Mesenchymal stem cell (in vitro differentiated cells and primary cell): ENCODE data around the gene DNAJB4.
A peak's percentile ranks its signal among the peaks of the same experiment; 100 is the strongest.
"Not testable (repeated sequence)": the region's sequence is repeated elsewhere in the genome, so short reads cannot be mapped to it uniquely, and the experiment has no call there.

Experiments used
- DNase-seq: peaks from one replicate; pipeline ENCODE4 v3.0.0-alpha.2; 2013
- H2AFZ ChIP-seq: one replicate; pipeline ENCODE4 v1.6.1; 2013; ENCODE audit warnings: low read depth, mild to moderate bottlenecking, control low read depth, inconsistent platforms, low read length, moderate library complexity
- H2AK5ac ChIP-seq: 2 replicates; pipeline ENCODE4 v1.6.1; 2013; ENCODE audit warnings: low read length, moderate library complexity, mild to moderate bottlenecking, inconsistent platforms; ENCODE audit not compliant: severe bottlenecking
- H2BK120ac ChIP-seq: one replicate; pipeline ENCODE4 v1.6.1; 2013; ENCODE audit warnings: low read depth, mild to moderate bottlenecking, inconsistent platforms, low read length, moderate library complexity
- H2BK12ac ChIP-seq, 2 experiments: one replicate each; pipeline ENCODE4 v1.6.1; 2013; ENCODE audit warnings: inconsistent platforms in 2 of 2, low read length in 2 of 2, mild to moderate bottlenecking in 2 of 2, moderate library complexity in 2 of 2, control low read depth in 1 of 2
- H2BK15ac ChIP-seq: one replicate; pipeline ENCODE4 v1.6.1; 2013; ENCODE audit warnings: mild to moderate bottlenecking, low read depth, inconsistent platforms; ENCODE audit not compliant: poor library complexity, severe bottlenecking
- H2BK5ac ChIP-seq: 2 replicates; pipeline ENCODE4 v1.6.1; 2013; ENCODE audit warnings: low read depth, mild to moderate bottlenecking, low read length, control low read depth, inconsistent platforms; ENCODE audit not compliant: poor library complexity, severe bottlenecking
- H3K14ac ChIP-seq, 2 experiments: one replicate each; pipeline ENCODE4 v1.6.1; 2013; ENCODE audit warnings: inconsistent platforms in 2 of 2, low read length in 2 of 2, control low read depth in 1 of 2, mild to moderate bottlenecking in 1 of 2, moderate library complexity in 1 of 2
- H3K18ac ChIP-seq, 2 experiments: one replicate each; pipeline ENCODE4 v1.6.1; 2013; ENCODE audit warnings: inconsistent platforms in 2 of 2, low read length in 2 of 2, control low read depth in 1 of 2, low read depth in 1 of 2, mild to moderate bottlenecking in 1 of 2
- H3K23ac ChIP-seq, 2 experiments: one replicate each; pipeline ENCODE4 v1.6.1; 2013; ENCODE audit warnings: inconsistent platforms in 2 of 2, low read length in 2 of 2, mild to moderate bottlenecking in 2 of 2, moderate library complexity in 2 of 2, control low read depth in 1 of 2
- H3K27ac ChIP-seq: 2 replicates; pipeline ENCODE4 v1.5.1; 2013; ENCODE audit warnings: mild to moderate bottlenecking, moderate library complexity, low read length, control low read depth, inconsistent platforms; ENCODE audit not compliant: poor library complexity, severe bottlenecking
- H3K27me3 ChIP-seq, 2 experiments: 2 replicates each; pipeline versions ENCODE4 v1.6.1 to v1.7.0; 2013; ENCODE audit warnings: low read length in 2 of 2, mild to moderate bottlenecking in 2 of 2, moderate library complexity in 2 of 2, control low read depth in 1 of 2, inconsistent platforms in 1 of 2; ENCODE audit not compliant: control insufficient read depth in 1 of 2, insufficient read depth in 1 of 2
- H3K36me3 ChIP-seq, 2 experiments: 2 replicates each; pipeline versions ENCODE4 v1.6.1 to v1.7.0; 2013; ENCODE audit warnings: low read length in 2 of 2, control low read depth in 1 of 2, inconsistent platforms in 1 of 2, low read depth in 1 of 2, mild to moderate bottlenecking in 1 of 2; ENCODE audit not compliant: insufficient read depth in 2 of 2, control insufficient read depth in 1 of 2
- H3K4ac ChIP-seq, 2 experiments: one replicate each; pipeline ENCODE4 v1.6.1; 2013; ENCODE audit warnings: inconsistent platforms in 2 of 2, low read length in 2 of 2, mild to moderate bottlenecking in 2 of 2, moderate library complexity in 2 of 2, control low read depth in 1 of 2, low read depth in 1 of 2
- H3K4me1 ChIP-seq: 2 replicates; pipeline ENCODE4 v1.6.1; 2013; ENCODE audit warnings: low read depth, low read length, control low read depth; ENCODE audit not compliant: control insufficient read depth, insufficient read depth
- H3K4me2 ChIP-seq: 2 replicates; pipeline ENCODE4 v1.6.1; 2013; ENCODE audit warnings: low read length, mild to moderate bottlenecking, inconsistent platforms; ENCODE audit not compliant: poor library complexity, severe bottlenecking
- H3K4me3 ChIP-seq, 2 experiments: 2 replicates each; pipeline versions ENCODE4 v1.5.1 to v1.7.0; 2013; ENCODE audit warnings: low read length in 2 of 2, mild to moderate bottlenecking in 2 of 2, control low read depth in 1 of 2, low read depth in 1 of 2; ENCODE audit not compliant: insufficient read depth in 1 of 2
- H3K79me1 ChIP-seq: replicated peaks from 2 replicates; pipeline ENCODE4 v1.6.1; 2013; ENCODE audit warnings: mild to moderate bottlenecking, control low read depth, low read length, inconsistent platforms; ENCODE audit not compliant: poor library complexity, severe bottlenecking
- H3K9ac ChIP-seq: 2 replicates; pipeline ENCODE4 v1.7.0; 2013; ENCODE audit warnings: mild to moderate bottlenecking, low read length, moderate library complexity
- H3K9me3 ChIP-seq: 2 replicates; pipeline ENCODE4 v1.7.0; 2013; ENCODE audit warnings: mild to moderate bottlenecking, low read length; ENCODE audit not compliant: control insufficient read depth
- H4K8ac ChIP-seq: one replicate; pipeline ENCODE4 v1.6.1; 2013; ENCODE audit warnings: inconsistent platforms, mild to moderate bottlenecking, low read length, moderate library complexity
- H4K91ac ChIP-seq: one replicate; pipeline ENCODE4 v1.6.1; 2013; ENCODE audit warnings: mild to moderate bottlenecking, low read length, inconsistent platforms
- WGBS: methylation state at CpG from one replicate; pipeline ENCODE4 v1.1.7; 2013; ENCODE audit warnings: mixed read lengths; 5-methylcytosine and 5-hydroxymethylcytosine counted together

The DNAJB4 gene

DNA sequence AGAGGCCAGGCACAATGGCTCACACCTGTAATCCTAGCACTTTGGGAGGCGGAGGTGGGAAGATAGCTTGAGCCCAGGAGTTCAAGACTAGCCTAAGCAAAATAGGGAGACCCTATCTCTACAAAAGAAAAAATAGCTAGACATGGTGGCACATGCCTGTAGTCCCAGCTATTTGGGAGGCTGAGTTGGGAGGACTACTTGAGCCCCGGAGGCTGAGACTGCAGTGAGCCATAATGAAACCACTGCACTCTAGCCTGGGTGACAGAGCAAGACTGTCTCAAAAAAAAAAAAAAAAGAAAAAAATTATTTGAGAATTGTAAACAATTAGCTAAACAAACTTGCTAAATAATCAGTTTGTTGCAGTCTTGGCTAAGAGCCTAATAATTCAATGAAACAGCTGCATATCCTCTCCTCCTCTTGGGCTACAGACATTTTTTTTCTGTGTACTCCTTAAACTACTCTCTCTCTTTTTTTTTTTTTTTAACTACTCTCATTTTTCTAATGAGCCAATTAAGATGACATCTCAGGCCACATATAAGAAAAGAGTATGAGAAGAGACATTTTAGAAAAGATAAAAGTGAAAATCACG lies 10.5 kb upstream of the DNAJB4 start:
- Histone ChIP-seq H3K4me2 (no peak overlapping the region), H4K8ac (no peak overlapping the region), H2BK12ac (no peak overlapping the region), H3K9me3 (no peaks in the 10 kb centered on the region), H3K27me3 (no peaks in the 10 kb centered on the region), H3K27ac (no peak overlapping the region), H2BK5ac (no peak overlapping the region), H3K4me1 (peaks cover 3% of the 10 kb centered on the region), H2AFZ (no peak overlapping the region), H3K23ac (no peak overlapping the region), H3K36me3 (peaks cover 5 to 56% of the 10 kb centered on the region in 2 experiments), H3K79me1 (peaks cover 33% of the 10 kb centered on the region), H3K14ac (no peak overlapping the region), H4K91ac (no peak overlapping the region), H2BK120ac (no peak overlapping the region), H3K4me3 (no peak overlapping the region), H2AK5ac (no peak overlapping the region), H3K18ac (no peak overlapping the region), H2BK15ac (no peak overlapping the region), H3K9ac (no peak overlapping the region), H3K4ac (no peak overlapping the region)
- 100% methylated on average over 2 of the region's 3 CpGs for WGBS
- DNase-seq: no peak

DNA sequence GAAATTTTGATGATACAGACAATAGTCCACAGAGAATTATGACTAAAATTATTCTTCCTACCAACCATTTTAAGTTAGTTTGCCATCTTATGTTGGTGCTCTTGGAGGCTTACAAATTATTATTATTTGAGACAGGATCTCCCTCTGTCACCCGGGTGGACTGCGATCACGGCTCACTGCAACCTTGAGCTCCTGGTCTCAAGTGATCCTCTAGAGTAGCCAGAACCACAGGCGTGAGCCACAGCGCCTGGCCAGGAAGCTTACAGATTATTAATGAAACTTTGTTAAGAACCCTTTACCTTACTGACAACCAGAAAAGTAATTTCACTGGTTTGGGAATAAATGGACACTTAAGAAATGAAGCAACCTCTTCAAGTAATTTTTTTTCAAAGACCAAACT lies 8.0 kb upstream of the DNAJB4 start:
- H3K4me2 ChIP-seq: no peak overlapping the region
- no peak overlapping the region for H2BK12ac ChIP-seq
- no peak overlapping the region for H3K4ac ChIP-seq
- H2AFZ ChIP-seq: no peak overlapping the region
- H3K27ac ChIP-seq: no peak overlapping the region
- H2AK5ac ChIP-seq: no peak overlapping the region
- no peak overlapping the region for H3K9ac ChIP-seq
- no peak overlapping the region for H2BK15ac ChIP-seq
- no peak overlapping the region for H4K8ac ChIP-seq
- H3K27me3 ChIP-seq: no peaks in the 10 kb centered on the region
- no peak for DNase-seq
- H3K79me1 ChIP-seq: peaks cover 30% of the 10 kb centered on the region
- peaks cover 1% of the 10 kb centered on the region for H3K4me1 ChIP-seq
- H3K9me3 ChIP-seq: no peaks in the 10 kb centered on the region
- no peak overlapping the region for H4K91ac ChIP-seq
- WGBS: 92% methylated on average over 3 of the region's 5 CpGs
- H3K36me3 ChIP-seq: peaks cover 5 to 44% of the 10 kb centered on the region in 2 experiments
- H2BK5ac ChIP-seq: no peak overlapping the region
- H3K18ac ChIP-seq: no peak overlapping the region
- H2BK120ac ChIP-seq: no peak overlapping the region
- H3K14ac ChIP-seq: no peak overlapping the region
- no peak overlapping the region for H3K23ac ChIP-seq
- no peak overlapping the region for H3K4me3 ChIP-seq

DNA sequence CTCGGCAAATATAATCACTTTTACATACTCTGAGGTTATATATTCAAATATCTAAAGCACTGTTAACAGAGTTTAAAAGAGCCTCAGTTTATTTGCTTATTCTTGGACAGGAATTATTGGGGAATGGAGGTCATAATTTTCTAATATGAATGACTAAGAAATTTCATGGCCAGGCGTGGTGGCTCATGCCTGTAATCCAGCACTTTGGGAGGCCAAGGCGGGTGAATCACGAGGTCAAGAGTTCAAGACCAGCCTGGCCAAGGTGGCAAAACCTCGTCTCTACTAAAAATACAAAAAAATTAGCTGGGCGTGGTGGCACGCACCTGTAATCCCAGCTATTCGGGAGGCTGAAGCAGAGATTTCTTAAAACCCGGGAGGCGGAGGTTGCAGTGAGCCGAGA lies 4.2 kb upstream of the DNAJB4 start:
- not testable (repeated sequence) for H3K9me3 ChIP-seq, H3K27me3 ChIP-seq, H3K9ac ChIP-seq, H3K4ac ChIP-seq, H2AK5ac ChIP-seq, H3K4me3 ChIP-seq, H2AFZ ChIP-seq, H4K8ac ChIP-seq, H4K91ac ChIP-seq, H2BK120ac ChIP-seq, H3K27ac ChIP-seq, H3K4me1 ChIP-seq, H2BK12ac ChIP-seq, H2BK5ac ChIP-seq, H3K4me2 ChIP-seq, H3K23ac ChIP-seq, DNase-seq, H3K18ac ChIP-seq, H3K14ac ChIP-seq, H2BK15ac ChIP-seq
- WGBS: 94% methylated on average over 10 of the region's 11 CpGs
- Histone ChIP-seq H3K36me3 (peaks cover 5 to 14% of the 10 kb centered on the region in 2 experiments), H3K79me1 (peaks cover 19% of the 10 kb centered on the region)

DNA sequence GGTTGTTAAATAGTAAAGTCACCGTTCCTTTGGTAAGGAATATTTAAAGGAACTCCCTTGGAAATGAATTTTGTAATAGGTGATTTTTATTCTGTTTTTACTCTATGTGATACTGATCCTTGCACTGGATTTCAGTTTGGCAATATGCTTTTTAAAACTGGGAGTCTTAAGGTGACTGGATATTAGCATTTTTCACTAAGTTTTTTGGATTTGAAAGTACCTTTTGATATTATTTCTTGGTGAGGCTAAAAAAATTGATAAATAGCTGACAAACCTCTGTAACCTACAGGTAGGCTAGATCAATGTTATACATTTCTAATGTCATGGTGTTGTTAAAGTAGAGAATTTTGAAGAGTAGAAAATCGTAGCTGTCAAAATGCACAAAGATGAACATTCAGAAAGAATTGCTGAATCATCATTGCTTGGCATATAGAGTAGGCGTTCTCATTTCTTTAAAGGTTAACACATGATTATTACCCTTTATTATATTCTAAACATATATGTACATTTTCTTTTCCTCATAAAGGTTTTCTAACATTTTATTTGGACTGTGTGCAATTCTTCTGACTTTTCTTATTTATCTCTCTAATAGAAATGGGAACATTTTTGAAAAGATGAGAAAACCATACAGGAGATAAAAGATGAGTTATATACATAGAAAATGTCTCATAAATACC lies 1.5 kb upstream of the DNAJB4 start:
- Histone ChIP-seq H4K8ac (no peak overlapping the region), H3K4ac (no peak overlapping the region), H3K79me1 (peaks cover 8% of the 10 kb centered on the region), H3K4me3 (peak overlapping the region in 1 of 2 experiments; percentile 93), H3K36me3 (no peaks in the 10 kb centered on the region), H3K23ac (no peak overlapping the region), H3K18ac (no peak overlapping the region), H3K9me3 (no peaks in the 10 kb centered on the region), H3K27me3 (no peaks in the 10 kb centered on the region), H3K9ac (peak overlapping the region; percentile 99), H3K27ac (peak overlapping the region; percentile 35), H3K4me2 (no peak overlapping the region), H2BK12ac (no peak overlapping the region), H3K14ac (no peak overlapping the region), H2BK120ac (no peak overlapping the region), H2BK15ac (no peak overlapping the region), H2AFZ (no peak overlapping the region), H3K4me1 (peaks cover 1% of the 10 kb centered on the region), H2BK5ac (no peak overlapping the region), H2AK5ac (no peak overlapping the region), H4K91ac (no peak overlapping the region)
- 74% methylated on average over 1 of the region's 3 CpGs for WGBS
- DNase-seq: no peak
